SK-N-MC (cell line): ENCODE results near the gene PPARG.
"Not testable (repeated sequence)": the region's sequence is repeated elsewhere in the genome, so short reads cannot be mapped to it uniquely, and the experiment has no call there.

Source experiments
- EZH2 ChIP-seq: fragments of 200-600 bp; sonication (generic); IDR thresholded peaks from one replicate; pipeline ENCODE4 v1.6.1; 2017; ENCODE audit warnings: antibody characterized with exemption
- POLR2AphosphoS5 ChIP-seq: IDR thresholded peaks from 2 replicates; pipeline ENCODE4 v1.6.1; 2012; ENCODE audit warnings: mild to moderate bottlenecking, low read depth, low read length, borderline replicate concordance

- TF ChIP-seq POLR2AphosphoS5, EZH2: not testable (repeated sequence)
Observed at GRCh38 chr3:12285779-12286178, 3.1 kb upstream of the PPARG start.
